HCT116 (cell line): ENCODE measurements around the gene KCNN3. TPM values are rescaled to one million over a fixed set of nuclear protein-coding genes. Genes with fewer than 3 reads are reported as not detected.

Source experiments
- ATAC-seq: fragments of 200-7000 bp; cut with Tn5 transposase; 2 replicates; pipeline ENCODE4 v1.9.1; 2020; ENCODE audit warnings: mild to moderate bottlenecking, moderate library complexity
- BruUV-seq: library from RNA; stranded (reverse); fragments of 400-500 nt; replicated peaks from 2 replicates; lab custom pipeline; 2021; lab: Mats Ljungman, UMichigan
- CTCF ChIA-PET: fragments of 300-600 bp; sonication (Branson Sonifier 250); formaldehyde crosslinking; loops from one replicate; lab custom pipeline; 2021; ENCODE audit warnings: antibody characterized with exemption; lab: Charles Lee
- POLR2A ChIA-PET: fragments of 300-600, 350-600 bp; sonication (Branson Sonifier 250); formaldehyde crosslinking; loops from one replicate; lab custom pipeline; 2021; ENCODE audit warnings: antibody characterized with exemption; lab: Charles Lee
- RAD21 ChIA-PET, 2 experiments: fragments of 300-600 bp; sonication (Branson Sonifier 250); formaldehyde crosslinking; loops; one replicate each; lab custom pipeline; 2023; ENCODE audit warnings: low total read pairs in 2 of 2; ENCODE audit not compliant: uncharacterized antibody in 2 of 2, unreplicated experiment in 2 of 2, low non-redundant PET in 1 of 2; lab: Charles Lee
- DNase-seq: peaks from one replicate; pipeline ENCODE4 v3.0.0-alpha.2; 2010; ENCODE audit warnings: low read depth, low spot score
- H2AFZ ChIP-seq: fragments of 200-600 bp; shearing (Covaris generic), sonication (generic); 2 replicates; pipeline ENCODE4 v1.6.1; 2017; ENCODE audit warnings: low read depth, mixed run types, mixed read lengths, antibody characterized with exemption, low read length; ENCODE audit not compliant: poor library complexity, severe bottlenecking
- H3K27ac ChIP-seq: 2 replicates; pipeline ENCODE4 v1.5.1; 2012; ENCODE audit warnings: low read depth, low read length
- H3K27me3 ChIP-seq: fragments of 200-600 bp; sonication (generic); 2 replicates; pipeline ENCODE4 v1.6.1; 2016; ENCODE audit warnings: mixed run types, low read length, mixed read lengths; ENCODE audit not compliant: insufficient read depth
- H3K36me3 ChIP-seq, 2 experiments: fragments of 200-500 bp in 1 of 2; fragments of 200-600 bp in 1 of 2; sonication (Bioruptor generic) in 1 of 2; sonication (generic) in 1 of 2; 2 replicates each; pipeline versions ENCODE4 v1.5.1 to v1.6.1; 2014 to 2016; ENCODE audit warnings: low read length in 2 of 2, inconsistent platforms in 1 of 2, mixed read lengths in 1 of 2, mixed run types in 1 of 2; ENCODE audit not compliant: insufficient read depth in 2 of 2, control insufficient read depth in 1 of 2
- H3K4me1 ChIP-seq, 2 experiments: fragments of 200-600 bp in 1 of 2; sonication (generic) in 1 of 2; 2 replicates each; pipeline versions ENCODE4 v1.5.1 to v1.6.1; 2012 to 2017; ENCODE audit warnings: low read length in 2 of 2, inconsistent platforms in 1 of 2, mild to moderate bottlenecking in 1 of 2, mixed read lengths in 1 of 2, mixed run types in 1 of 2, moderate library complexity in 1 of 2; ENCODE audit not compliant: insufficient read depth in 2 of 2, control insufficient read depth in 1 of 2
- H3K4me2 ChIP-seq: fragments of 200-600 bp; sonication (generic); 2 replicates; pipeline ENCODE4 v1.6.1; 2017; ENCODE audit warnings: mixed run types, low read length, mixed read lengths
- H3K4me3 ChIP-seq, 2 experiments: fragments of 200-600 bp in 1 of 2; sonication (generic) in 1 of 2; replicated peaks in 1 of 2; 2 replicates each; pipeline ENCODE4 v1.5.1; 2011 to 2016; ENCODE audit warnings: low read length in 2 of 2, control low read depth in 1 of 2, low read depth in 1 of 2, mild to moderate bottlenecking in 1 of 2, mixed read lengths in 1 of 2, mixed run types in 1 of 2
- H3K79me2 ChIP-seq: fragments of 200-600 bp; sonication (generic); 2 replicates; pipeline ENCODE4 v1.6.1; 2017; ENCODE audit warnings: mild to moderate bottlenecking, mixed run types, low read length, moderate library complexity, mixed read lengths; ENCODE audit not compliant: insufficient read depth
- H3K9ac ChIP-seq: fragments of 200-600 bp; sonication (generic); 2 replicates; pipeline ENCODE4 v1.6.1; 2016; ENCODE audit warnings: low read length, mixed read lengths
- H3K9me2 ChIP-seq: fragments of 200-600 bp; sonication (generic), shearing (Covaris generic); 2 replicates; pipeline ENCODE4 v1.6.1; 2017; ENCODE audit warnings: mixed run types, mild to moderate bottlenecking, moderate library complexity; ENCODE audit not compliant: insufficient read depth
- H3K9me3 ChIP-seq, 2 experiments: fragments of 200-500 bp in 1 of 2; fragments of 200-600 bp in 1 of 2; sonication (Bioruptor generic) in 1 of 2; sonication (generic) in 1 of 2; 2 replicates each; pipeline ENCODE4 v1.6.1; 2014 to 2017; ENCODE audit warnings: low read length in 2 of 2, mixed read lengths in 2 of 2, inconsistent platforms in 1 of 2, low read depth in 1 of 2, mild to moderate bottlenecking in 1 of 2, mixed run types in 1 of 2, moderate library complexity in 1 of 2; ENCODE audit not compliant: control insufficient read depth in 1 of 2, insufficient read depth in 1 of 2
- H4K20me1 ChIP-seq: fragments of 200-600 bp; sonication (generic), shearing (Covaris generic); 2 replicates; pipeline ENCODE4 v1.6.1; 2017; ENCODE audit warnings: mixed run types, mild to moderate bottlenecking, moderate library complexity; ENCODE audit not compliant: insufficient read depth
- CTCF ChIP-seq, 3 experiments: fragments of 200-600 bp in 1 of 3; sonication (generic) in 1 of 3; IDR thresholded peaks in 2 of 3; conservative IDR thresholded peaks in 1 of 3; 2 replicates each; pipeline ENCODE4 v1.5.1; 2012 to 2017; ENCODE audit warnings: low read depth in 2 of 3, low read length in 2 of 3, antibody characterized with exemption in 1 of 3, borderline replicate concordance in 1 of 3, control low read depth in 1 of 3, mild to moderate bottlenecking in 1 of 3, mixed read lengths in 1 of 3, mixed run types in 1 of 3, moderate library complexity in 1 of 3; ENCODE audit not compliant: insufficient read depth in 1 of 3
- FOSL1 ChIP-seq: IDR thresholded peaks from 2 replicates; pipeline ENCODE4 v1.6.1; 2012; ENCODE audit warnings: low read depth
- POLR2A ChIP-seq: IDR thresholded peaks from 2 replicates; pipeline ENCODE4 v1.7.0; 2011; ENCODE audit warnings: borderline replicate concordance; ENCODE audit not compliant: insufficient read depth, insufficient read length; ENCODE audit errors: extremely low read depth
- TCF7L2 ChIP-seq: IDR thresholded peaks from 2 replicates; pipeline ENCODE4 v1.7.0; 2011; ENCODE audit warnings: borderline replicate concordance, inconsistent platforms; ENCODE audit not compliant: insufficient read depth, insufficient read length; ENCODE audit errors: extremely low read depth
- intact Hi-C: fragments of 100-400 bp; cut with micrococcal nuclease; formaldehyde crosslinking; loops from 2 replicates; pipeline ENCODE4 v1.10.0; 2022
- total RNA-seq: library from RNA; stranded (reverse); gene quantifications from one replicate; pipeline ENCODE4 v1.2.1, GENCODE V29; 2021; ENCODE audit not compliant: unreplicated experiment

The KCNN3 gene
- total RNA-seq, 1 experiment from 2014 or later = 1.1 TPM

- BruUV-seq = no TSS peak
- POLR2A ChIA-PET = no interaction called here
Observed at GRCh38 chr1:154717528-154717924, 152.6 kb downstream of the KCNN3 start.

More at GRCh38 chr1:154717528-154717924, 152.6 kb downstream of the KCNN3 start:
- Histone ChIP-seq H3K9me3 (no peaks in the 10 kb centered on the region), H3K9ac (no peak overlapping the region), H3K27me3 (no peaks in the 10 kb centered on the region), H3K4me1 (no peaks in the 10 kb centered on the region), H3K9me2 (no peaks in the 10 kb centered on the region; the same call in 1 of the 2 replicates), H4K20me1 (no peaks in the 10 kb centered on the region), H3K36me3 (no peaks in the 10 kb centered on the region), H2AFZ (no peak overlapping the region), H3K27ac (no peak overlapping the region), H3K4me3 (no peak overlapping the region), H3K4me2 (no peak overlapping the region), H3K79me2 (no peaks in the 10 kb centered on the region)
- no peak for DNase-seq
- intact Hi-C loops = no loop called here
- TF ChIP-seq TCF7L2 (no peak), POLR2A (no peak), CTCF (IDR thresholded peaks at IDR 0.05 in 2 of 3, conservative IDR thresholded peaks at IDR 0.05 in 1 of 3; ENCODE audit: borderline replicate concordance in 1 of 3, insufficient read depth in 1 of 3, low read depth in 2 of 3, low read length in 2 of 3) (no peak), FOSL1 (no peak)
- TF ChIP-seq, all 23 proteins: peak for 0
- CTCF ChIA-PET = interaction anchor here (1.2 kb wide), 1 partner anchor 18 kb away, joined by 3 read pairs; no protein-coding TSS in a partner anchor
- ATAC-seq = no peak
- RAD21 ChIA-PET = no interaction called here
